Sigmoid colon (tissue), 7 donors: ENCODE results near the gene REG1A. TPM values are rescaled to one million over a fixed set of nuclear protein-coding genes. Genes with fewer than 3 reads are reported as not detected.

Experiments
- DNase-seq: peaks from one replicate; pipeline ENCODE4 v3.0.0-alpha.2; 2019
- H3K27ac ChIP-seq, 4 donors: fragments of 200-600 bp; sonication (generic); one replicate each; pipeline ENCODE4 v1.5.1; 2016 to 2019; ENCODE audit warnings: mild to moderate bottlenecking in 1 of 4
- H3K27me3 ChIP-seq, 3 donors: fragments of 200-600 bp; sonication (generic); one replicate each; pipeline ENCODE4 v1.5.1; 2019; ENCODE audit warnings: mild to moderate bottlenecking in 1 of 3
- H3K36me3 ChIP-seq, 4 donors: fragments of 200-600 bp; sonication (generic); one replicate each; pipeline ENCODE4 v1.5.1; 2016 to 2019
- H3K4me1 ChIP-seq, 4 donors: fragments of 200-600 bp; sonication (generic); one replicate each; pipeline ENCODE4 v1.5.1; 2017 to 2019
- H3K4me3 ChIP-seq, 4 donors: fragments of 200-600 bp; sonication (generic); one replicate each; pipeline ENCODE4 v1.5.1; 2017 to 2019; ENCODE audit warnings: mild to moderate bottlenecking in 2 of 4, moderate library complexity in 1 of 4
- H3K9me3 ChIP-seq, 4 donors: fragments of 200-600 bp in 3 of 4; sonication (generic) in 3 of 4; one replicate each; pipeline versions ENCODE4 v1.5.1 to v1.6.1; 2013 to 2019
- EP300 ChIP-seq, 4 donors: sonication (generic); formaldehyde crosslinking; IDR thresholded peaks; one replicate each; pipeline ENCODE4 v1.6.1; 2017; ENCODE audit warnings: antibody characterized with exemption in 4 of 4
- POLR2A ChIP-seq, 2 donors: fragments of 450-650 bp; IDR thresholded peaks; one replicate each; pipeline ENCODE4 v1.6.1; 2016; ENCODE audit warnings: antibody characterized with exemption in 2 of 2, mild to moderate bottlenecking in 2 of 2, moderate library complexity in 2 of 2
- POLR2AphosphoS5 ChIP-seq, 4 donors: sonication (generic); formaldehyde crosslinking; IDR thresholded peaks; one replicate each; pipeline ENCODE4 v1.6.1; 2017; ENCODE audit warnings: antibody characterized with exemption in 4 of 4
- WGBS, 2 donors: extraction: QIAGEN DNeasy Blood & Tissue Kit; methylation state at CpG; one replicate each; pipeline ENCODE4 v1.1.7; 2013; 5-methylcytosine and 5-hydroxymethylcytosine counted together
- intact Hi-C: fragments of 100-400 bp; cut with DNase I; formaldehyde crosslinking; loops from one replicate; pipeline ENCODE4 v1.15.1; 2023
- polyA plus RNA-seq, 3 donors: library from polyadenylated mRNA; stranded (reverse); fragments of 200-250 nt; gene quantifications; one replicate each; pipeline ENCODE4 v1.2.3, GENCODE V29; 2013
- total RNA-seq, 4 donors: library from RNA; depleted of rRNA; stranded (reverse); fragments of >200 nt; gene quantifications; one replicate each; pipeline ENCODE4 v1.1.0, GENCODE V29; 2016
- TF ChIP-seq, protein P1 (sequence below), 4 experiments: fragments of 450-650 bp in 3 of 4; fragments of 200-600 bp in 1 of 4; IDR thresholded peaks; one replicate each; pipeline ENCODE4 v1.5.1; 2016 to 2019; ENCODE audit warnings: antibody characterized with exemption in 4 of 4, mild to moderate bottlenecking in 3 of 4, moderate library complexity in 2 of 4
- donor health status: healthy with polysubstance abuse.
- donor health status: Bipolar disorder and iron deficiency.
- donor health status: healthy.

Gene REG1A
- total and polyA plus RNA-seq, 7 donors: 10.9 to 1,672 (median 44.4) TPM; not detected in 4

DNA sequence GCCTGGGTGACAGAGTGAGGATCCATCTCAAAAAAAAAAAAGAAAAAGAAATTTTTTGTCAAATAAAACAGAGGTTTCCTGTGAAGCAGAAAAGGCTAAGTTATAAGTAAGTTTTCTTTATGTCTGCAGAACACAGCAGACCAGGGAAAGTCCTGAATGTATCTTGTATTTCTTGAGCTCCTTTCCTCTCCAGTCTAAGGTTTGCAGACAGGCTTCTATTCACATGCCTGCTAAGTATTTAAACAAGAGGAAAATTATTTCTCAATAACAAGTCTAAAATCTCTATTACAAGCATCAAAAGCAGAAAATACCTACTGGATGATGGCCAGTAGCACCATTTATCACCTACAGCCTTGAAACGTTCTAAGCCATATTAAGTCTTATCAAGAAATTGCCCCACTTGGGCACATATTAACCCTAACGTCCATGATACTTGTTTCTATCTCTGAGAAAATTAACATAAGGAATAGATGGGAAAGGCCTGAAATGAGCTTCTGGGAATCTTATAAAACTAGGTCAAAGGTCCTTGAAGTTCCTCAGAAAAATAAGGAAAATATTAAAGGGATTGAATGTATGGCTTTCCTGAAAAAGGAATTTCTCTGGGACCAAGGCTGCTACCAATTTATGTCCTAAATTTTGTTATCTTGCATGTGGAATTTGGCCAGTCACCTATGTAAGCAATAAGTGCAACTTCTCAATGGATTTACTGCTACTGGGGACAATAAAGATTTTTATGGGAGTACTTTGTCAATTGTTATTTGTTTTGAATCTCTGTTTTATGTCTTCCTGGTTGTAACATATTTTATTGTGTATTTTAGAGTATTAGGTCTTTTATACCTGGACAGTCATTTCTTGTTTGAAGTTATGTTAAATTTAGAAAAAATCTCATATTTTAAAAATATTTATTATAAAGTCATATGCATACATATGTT, 3.0 kb upstream of the REG1A start:
- no peaks in the 10 kb centered on the region for H3K4me1 ChIP-seq
- H3K27me3 ChIP-seq: no peaks in the 10 kb centered on the region
- DNase-seq: no peak
- no peaks in the 10 kb centered on the region for H3K36me3 ChIP-seq
- H3K4me3 ChIP-seq: no peak overlapping the region
- H3K27ac ChIP-seq: no peak overlapping the region
- intact Hi-C loops: no loop called here
- TF ChIP-seq, protein P1, sequence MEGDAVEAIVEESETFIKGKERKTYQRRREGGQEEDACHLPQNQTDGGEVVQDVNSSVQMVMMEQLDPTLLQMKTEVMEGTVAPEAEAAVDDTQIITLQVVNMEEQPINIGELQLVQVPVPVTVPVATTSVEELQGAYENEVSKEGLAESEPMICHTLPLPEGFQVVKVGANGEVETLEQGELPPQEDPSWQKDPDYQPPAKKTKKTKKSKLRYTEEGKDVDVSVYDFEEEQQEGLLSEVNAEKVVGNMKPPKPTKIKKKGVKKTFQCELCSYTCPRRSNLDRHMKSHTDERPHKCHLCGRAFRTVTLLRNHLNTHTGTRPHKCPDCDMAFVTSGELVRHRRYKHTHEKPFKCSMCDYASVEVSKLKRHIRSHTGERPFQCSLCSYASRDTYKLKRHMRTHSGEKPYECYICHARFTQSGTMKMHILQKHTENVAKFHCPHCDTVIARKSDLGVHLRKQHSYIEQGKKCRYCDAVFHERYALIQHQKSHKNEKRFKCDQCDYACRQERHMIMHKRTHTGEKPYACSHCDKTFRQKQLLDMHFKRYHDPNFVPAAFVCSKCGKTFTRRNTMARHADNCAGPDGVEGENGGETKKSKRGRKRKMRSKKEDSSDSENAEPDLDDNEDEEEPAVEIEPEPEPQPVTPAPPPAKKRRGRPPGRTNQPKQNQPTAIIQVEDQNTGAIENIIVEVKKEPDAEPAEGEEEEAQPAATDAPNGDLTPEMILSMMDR (IDR thresholded peaks at IDR 0.05): no peak
- TF ChIP-seq POLR2A (IDR thresholded peaks at IDR 0.05): no peak
- no peak for TF ChIP-seq EP300 (IDR thresholded peaks at IDR 0.05)
- TF ChIP-seq POLR2AphosphoS5 (IDR thresholded peaks at IDR 0.05): no peak
- no peaks in the 10 kb centered on the region for H3K9me3 ChIP-seq
- WGBS, 2 donors: 15 to 68% methylated on average over 2 of the region's 2 CpGs

DNA sequence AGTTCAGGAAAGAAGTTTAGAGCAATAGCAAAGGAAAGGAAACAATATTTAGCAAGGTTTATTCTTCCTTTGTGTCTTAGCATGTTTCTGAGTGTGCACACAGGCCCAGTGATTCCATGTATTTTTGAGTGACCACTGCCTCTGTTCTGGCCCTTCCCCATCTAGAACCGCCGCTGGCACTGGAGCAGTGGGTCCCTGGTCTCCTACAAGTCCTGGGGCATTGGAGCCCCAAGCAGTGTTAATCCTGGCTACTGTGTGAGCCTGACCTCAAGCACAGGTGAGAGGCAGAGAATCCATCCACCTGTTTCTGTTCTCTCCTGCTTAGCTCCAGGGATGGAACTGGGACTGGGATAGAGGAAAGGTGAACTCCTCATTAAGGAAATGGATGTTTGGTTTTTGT, 2.4 kb downstream of the REG1A start:
- TF ChIP-seq POLR2AphosphoS5 (IDR thresholded peaks at IDR 0.05): no peak
- TF ChIP-seq, protein P1 (IDR thresholded peaks at IDR 0.05): no peak
- no peak for TF ChIP-seq EP300 (IDR thresholded peaks at IDR 0.05)
- TF ChIP-seq POLR2A (IDR thresholded peaks at IDR 0.05): no peak
- H3K9me3 ChIP-seq: no peaks in the 10 kb centered on the region
- DNase-seq: no peak
- intact Hi-C loops: no loop called here
- H3K4me1 ChIP-seq: no peaks in the 10 kb centered on the region
- no peaks in the 10 kb centered on the region for H3K27me3 ChIP-seq
- H3K4me3 ChIP-seq: no peak overlapping the region
- H3K27ac ChIP-seq: no peak overlapping the region
- WGBS, 2 donors: 90 to 93% methylated on average over 2 of the region's 2 CpGs
- H3K36me3 ChIP-seq: no peaks in the 10 kb centered on the region

DNA sequence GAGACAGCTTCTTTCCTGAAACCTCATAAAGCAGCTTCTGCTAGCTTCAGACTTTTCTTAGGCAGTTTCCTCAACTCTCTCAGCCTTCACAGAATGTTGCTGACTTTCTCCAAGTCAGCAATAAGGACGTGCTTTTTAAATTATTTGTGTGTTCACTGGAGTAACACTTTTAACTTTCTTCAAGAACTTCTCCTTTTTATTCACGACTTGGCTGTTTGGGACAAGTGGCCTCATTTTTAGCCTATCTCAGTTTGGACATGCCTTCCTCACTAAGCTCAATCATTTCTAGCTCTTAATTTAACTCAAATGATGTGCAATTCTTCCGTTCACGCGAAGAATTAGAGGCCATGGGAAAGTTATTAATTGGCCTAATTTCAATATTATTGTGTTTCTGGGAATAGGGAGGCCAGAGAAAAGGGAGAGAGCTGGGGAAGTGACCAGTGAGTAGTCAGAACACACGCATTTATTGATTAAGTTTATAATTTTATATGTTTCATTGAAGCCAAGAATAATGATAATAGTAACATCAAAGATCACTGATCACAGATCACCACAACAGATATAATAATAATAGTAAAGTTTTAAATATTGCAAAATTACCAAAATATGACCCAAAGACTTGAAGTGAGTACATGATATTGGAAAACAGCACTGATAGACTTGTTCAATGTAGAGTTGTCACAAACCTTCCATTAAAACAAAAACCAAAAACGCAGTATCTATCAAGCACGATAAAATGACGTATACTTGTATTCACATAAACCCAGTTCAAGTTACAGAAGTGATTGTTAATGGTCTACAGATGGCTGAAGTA, 4.8 kb downstream of the REG1A start:
- 69 to 72% methylated on average over 9 of the region's 9 CpGs for WGBS, 2 donors
- DNase-seq: no peak
- TF ChIP-seq POLR2AphosphoS5 (IDR thresholded peaks at IDR 0.05): no peak
- H3K4me1 ChIP-seq: no peaks in the 10 kb centered on the region
- H3K27me3 ChIP-seq: no peaks in the 10 kb centered on the region
- no peaks in the 10 kb centered on the region for H3K9me3 ChIP-seq
- intact Hi-C loops: no loop called here
- no peaks in the 10 kb centered on the region for H3K36me3 ChIP-seq
- no peak overlapping the region for H3K4me3 ChIP-seq
- no peak overlapping the region for H3K27ac ChIP-seq

DNA sequence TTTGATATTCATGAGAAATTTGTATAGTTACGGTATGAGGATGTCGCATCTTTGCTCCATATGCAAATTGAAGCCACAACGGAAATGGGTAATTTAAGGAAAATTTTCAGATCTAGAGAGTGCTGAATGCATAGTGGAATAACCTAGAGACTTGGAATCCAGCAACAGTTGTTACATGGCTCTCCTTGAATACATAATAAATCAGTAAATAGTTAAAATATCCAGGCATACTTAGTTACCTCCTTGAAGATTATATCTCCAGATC, 5.4 kb downstream of the REG1A start:
- H3K36me3 ChIP-seq: no peaks in the 10 kb centered on the region
- H3K4me1 ChIP-seq: no peaks in the 10 kb centered on the region
- TF ChIP-seq POLR2AphosphoS5 (IDR thresholded peaks at IDR 0.05): no peak
- TF ChIP-seq, protein P1 (IDR thresholded peaks at IDR 0.05): no peak
- TF ChIP-seq EP300 (IDR thresholded peaks at IDR 0.05): no peak
- no peak for TF ChIP-seq POLR2A (IDR thresholded peaks at IDR 0.05)
- intact Hi-C loops: no loop called here
- no peak overlapping the region for H3K4me3 ChIP-seq
- no peak for DNase-seq
- no peaks in the 10 kb centered on the region for H3K9me3 ChIP-seq
- WGBS, 2 donors: 91 to 93% methylated on average over 3 of the region's 3 CpGs
- H3K27me3 ChIP-seq: no peaks in the 10 kb centered on the region
- no peak overlapping the region for H3K27ac ChIP-seq

DNA sequence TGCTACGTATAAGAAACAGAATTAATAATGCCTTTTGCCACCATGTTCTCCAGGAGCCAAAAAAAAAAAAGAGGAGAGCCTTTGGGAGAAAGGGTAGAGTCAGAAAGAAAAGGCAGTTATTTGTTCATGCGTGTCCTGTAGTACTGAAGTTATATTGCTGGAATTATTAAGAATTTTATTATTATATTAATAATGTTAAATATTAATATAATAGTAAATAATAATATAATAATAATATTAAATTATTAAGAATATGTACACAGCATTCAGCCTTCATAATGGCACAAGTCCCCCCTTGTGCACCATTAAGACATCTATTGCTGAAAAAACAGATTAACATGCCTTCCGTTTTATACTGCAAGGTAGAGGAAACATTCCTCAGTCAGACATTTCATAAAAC, 8.1 kb downstream of the REG1A start:
- intact Hi-C loops: no loop called here
- Histone ChIP-seq H3K36me3 (no peaks in the 10 kb centered on the region), H3K9me3 (no peaks in the 10 kb centered on the region), H3K27me3 (no peaks in the 10 kb centered on the region), H3K4me3 (no peak overlapping the region), H3K27ac (no peak overlapping the region), H3K4me1 (no peaks in the 10 kb centered on the region)
- no peak for DNase-seq
- TF ChIP-seq POLR2AphosphoS5 (IDR thresholded peaks at IDR 0.05) (no peak), EP300 (IDR thresholded peaks at IDR 0.05) (no peak), POLR2A (IDR thresholded peaks at IDR 0.05) (no peak)
- TF ChIP-seq, protein P1 (IDR thresholded peaks at IDR 0.05): no peak
- WGBS, 2 donors: 78 to 91% methylated on average over 3 of the region's 3 CpGs
